GM12891 (cell line): ENCODE results near the gene HMGN2.

Experiments
- DNase-seq: peaks from one replicate; pipeline ENCODE4 v3.0.0; 2011; ENCODE audit warnings: low spot score; ENCODE audit not compliant: insufficient read length
- FAIRE-seq: peaks from 2 replicates; lab custom pipeline; 2011; peaks lifted over from hg19 to GRCh38; lab: Jason Lieb, UNC
- POLR2A ChIP-seq: IDR thresholded peaks from 2 replicates; pipeline ENCODE4 v1.6.1; 2011; ENCODE audit warnings: low read depth, low read length, control low read depth
- POLR2AphosphoS5 ChIP-seq: IDR thresholded peaks from 2 replicates; pipeline ENCODE4 v1.6.1; 2011; ENCODE audit warnings: low read depth, low read length, control low read depth
- POU2F2 ChIP-seq: IDR thresholded peaks from 2 replicates; pipeline ENCODE4 v1.6.1; 2011; ENCODE audit warnings: low read depth, mild to moderate bottlenecking, control low read depth, low read length, moderate library complexity

The HMGN2 gene

DNA sequence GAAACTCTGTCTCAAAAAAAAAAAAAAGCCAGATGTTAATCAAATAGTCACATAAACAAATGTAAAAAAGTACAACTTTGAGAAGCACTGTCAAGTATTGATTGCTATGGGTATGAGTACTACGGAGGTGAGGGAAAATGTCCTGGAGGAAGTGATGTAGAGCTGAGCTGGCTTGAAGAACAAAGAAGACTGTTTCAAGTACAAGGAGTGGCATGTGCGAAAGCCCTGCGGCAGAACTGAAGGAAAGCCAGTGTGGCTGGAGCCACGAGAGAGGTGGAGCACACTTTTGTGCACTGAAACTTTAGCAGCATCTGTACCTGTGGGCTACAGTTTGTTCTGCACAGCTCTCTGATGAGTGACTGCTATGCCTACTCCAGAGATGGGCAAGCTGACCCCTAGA lies 51.9 kb downstream of the HMGN2 start:
- no peak for DNase-seq
- no peak for FAIRE-seq
- TF ChIP-seq POLR2A (no peak), POLR2AphosphoS5 (no peak), POU2F2 (no peak)
